ENCODE results near the gene HEXB.

DNA sequence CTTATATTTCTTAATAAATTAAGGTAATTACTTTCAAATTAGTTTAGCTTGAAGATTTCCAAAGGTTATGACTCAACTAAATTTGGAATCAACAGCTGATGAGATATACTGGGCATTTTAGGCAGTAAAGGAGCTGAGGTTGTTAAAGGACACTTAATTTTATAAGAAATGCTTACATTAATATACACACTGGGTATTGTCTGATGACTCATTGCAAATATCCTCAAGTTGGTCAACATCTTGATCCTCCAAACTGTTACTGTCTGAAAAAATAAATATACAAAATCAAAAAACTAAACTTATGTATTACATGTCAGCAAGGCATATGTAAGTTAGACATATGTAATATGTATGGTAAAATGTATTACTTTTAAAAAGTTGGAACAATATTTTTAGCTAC lies 78.5 kb downstream of the HEXB start:
- TF ChIP-seq POLR2A (IDR thresholded peaks at IDR 0.05): no peak
- TF ChIP-seq CTCF (IDR thresholded peaks at IDR 0.05): no peak
